HUES48 (cell line): ENCODE results near the gene RNF19B.

ENCODE experiments used
- H3K27ac ChIP-seq: one replicate; pipeline ENCODE4 v1.7.0; 2013; ENCODE audit warnings: low read depth, low read length, inconsistent platforms
- H3K27me3 ChIP-seq: 2 replicates; pipeline ENCODE4 v1.6.1; 2013; ENCODE audit warnings: mild to moderate bottlenecking, low read length; ENCODE audit not compliant: control insufficient read depth, insufficient read depth
- H3K36me3 ChIP-seq: 2 replicates; pipeline ENCODE4 v1.6.1; 2013; ENCODE audit warnings: low read length; ENCODE audit not compliant: control insufficient read depth, insufficient read depth
- H3K4me1 ChIP-seq: 2 replicates; pipeline ENCODE4 v1.6.1; 2013; ENCODE audit warnings: mild to moderate bottlenecking, low read length; ENCODE audit not compliant: control insufficient read depth, insufficient read depth
- H3K4me3 ChIP-seq: 2 replicates; pipeline ENCODE4 v1.5.1; 2013; ENCODE audit warnings: mild to moderate bottlenecking, low read depth, low read length
- H3K9ac ChIP-seq: 2 replicates; pipeline ENCODE4 v1.6.1; 2013; ENCODE audit warnings: mild to moderate bottlenecking, low read depth, low read length, moderate library complexity
- H3K9me3 ChIP-seq: 2 replicates; pipeline ENCODE4 v1.6.1; 2013; ENCODE audit warnings: low read length; ENCODE audit not compliant: control insufficient read depth, insufficient read depth

The RNF19B gene

DNA sequence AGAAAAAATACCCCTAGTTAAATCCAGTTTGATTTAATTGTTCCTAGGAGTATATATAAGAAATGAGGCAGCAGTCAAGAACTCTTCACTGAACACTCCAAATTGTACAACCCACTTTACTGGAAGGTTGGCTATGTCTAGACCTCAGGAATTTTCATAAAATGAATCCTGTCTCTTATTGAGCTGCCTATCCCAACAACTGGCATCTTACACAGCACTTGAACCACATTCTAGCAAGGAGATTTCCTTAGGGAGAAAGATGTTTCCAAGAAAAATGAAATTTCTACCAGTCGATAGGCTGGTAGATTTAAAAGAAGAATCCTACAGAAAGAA, 16.3 kb downstream of the RNF19B start:
- Histone ChIP-seq H3K9ac (no peak overlapping the region), H3K4me3 (no peak overlapping the region), H3K36me3 (peaks cover 44% of the 10 kb centered on the region), H3K27ac (no peak overlapping the region), H3K4me1 (no peaks in the 10 kb centered on the region), H3K27me3 (no peaks in the 10 kb centered on the region), H3K9me3 (no peaks in the 10 kb centered on the region)

DNA sequence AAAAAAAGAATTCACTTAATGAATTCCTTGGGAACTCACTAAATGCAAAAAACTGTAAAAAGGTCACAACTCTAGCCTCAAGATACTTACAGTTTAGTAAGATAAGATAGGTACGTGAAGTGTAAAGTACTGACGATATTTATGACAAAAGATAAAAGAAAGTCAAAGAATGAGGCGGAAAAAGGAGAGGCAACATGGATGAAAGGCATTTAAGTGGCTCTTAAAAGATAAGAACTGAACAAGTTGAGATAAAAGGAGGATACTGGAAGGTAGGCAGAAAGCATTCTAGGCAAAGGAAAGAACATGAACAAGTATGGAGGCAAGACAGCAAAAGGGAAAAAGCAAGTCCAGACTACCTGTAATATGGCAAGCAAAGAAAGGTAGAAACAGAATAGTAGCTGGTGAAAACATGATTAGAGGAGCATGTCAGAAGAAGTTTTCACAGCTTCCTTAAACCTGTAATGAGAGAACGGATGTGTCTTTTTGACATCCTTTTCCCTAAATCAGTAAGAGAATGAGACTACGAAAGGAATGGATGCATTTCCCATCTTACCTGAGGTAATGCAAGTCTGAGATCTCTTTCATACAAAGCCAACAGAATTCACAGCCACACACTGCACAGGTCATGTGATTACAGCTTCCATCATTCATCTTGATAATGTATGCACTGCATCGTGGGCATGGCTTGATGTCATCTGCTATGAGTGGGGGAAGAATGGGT, 16.8 kb downstream of the RNF19B start:
- Histone ChIP-seq H3K9me3 (no peaks in the 10 kb centered on the region), H3K36me3 (peaks cover 49% of the 10 kb centered on the region), H3K4me1 (no peaks in the 10 kb centered on the region), H3K4me3 (no peak overlapping the region), H3K9ac (no peak overlapping the region), H3K27ac (no peak overlapping the region), H3K27me3 (no peaks in the 10 kb centered on the region)

DNA sequence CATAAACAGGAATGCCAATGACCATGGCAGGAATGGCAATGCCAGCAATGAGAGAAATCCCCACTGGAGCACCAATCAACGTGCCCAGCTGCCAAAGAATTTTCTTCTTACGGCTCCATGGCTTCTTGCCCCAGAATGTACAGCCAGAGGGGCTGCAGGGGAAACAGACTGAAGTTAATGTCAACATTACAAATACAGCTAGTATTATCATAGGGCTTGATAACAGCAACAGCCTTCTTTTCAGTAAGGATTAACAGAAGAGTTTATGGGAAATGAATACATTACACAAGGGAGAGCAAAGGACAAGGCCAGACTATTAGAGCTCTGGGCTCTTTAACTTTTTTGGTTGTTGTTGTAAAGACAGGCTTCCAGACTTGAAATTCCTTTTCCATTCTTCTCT, 18.2 kb downstream of the RNF19B start:
- no peak overlapping the region for H3K9ac ChIP-seq
- no peak overlapping the region for H3K27ac ChIP-seq
- no peaks in the 10 kb centered on the region for H3K27me3 ChIP-seq
- peaks cover 58% of the 10 kb centered on the region for H3K36me3 ChIP-seq
- no peak overlapping the region for H3K4me3 ChIP-seq
- H3K9me3 ChIP-seq = no peaks in the 10 kb centered on the region
- H3K4me1 ChIP-seq = no peaks in the 10 kb centered on the region

DNA sequence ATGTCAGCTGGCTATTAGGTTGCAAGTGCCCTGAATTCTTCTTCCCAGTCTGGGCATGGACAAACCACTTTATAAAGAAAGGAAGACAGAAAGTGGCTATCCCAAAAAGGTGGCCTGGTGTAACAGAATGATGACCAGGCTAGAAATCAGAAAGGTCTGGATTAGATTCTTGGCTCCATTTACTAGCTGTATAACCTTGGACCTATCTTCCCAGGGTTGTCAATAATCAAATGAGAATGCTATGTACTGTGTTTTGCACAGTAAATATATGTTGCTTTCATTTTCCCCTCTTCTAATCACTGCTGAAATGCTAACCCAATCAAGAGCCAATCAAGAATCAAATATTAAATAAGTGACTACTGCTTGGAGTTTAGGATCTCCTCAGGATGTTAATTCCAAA, 20.4 kb downstream of the RNF19B start:
- no peak overlapping the region for H3K27ac ChIP-seq
- no peaks in the 10 kb centered on the region for H3K4me1 ChIP-seq
- no peaks in the 10 kb centered on the region for H3K9me3 ChIP-seq
- no peak overlapping the region for H3K4me3 ChIP-seq
- H3K36me3 ChIP-seq = peaks cover 71% of the 10 kb centered on the region
- no peaks in the 10 kb centered on the region for H3K27me3 ChIP-seq
- no peak overlapping the region for H3K9ac ChIP-seq

DNA sequence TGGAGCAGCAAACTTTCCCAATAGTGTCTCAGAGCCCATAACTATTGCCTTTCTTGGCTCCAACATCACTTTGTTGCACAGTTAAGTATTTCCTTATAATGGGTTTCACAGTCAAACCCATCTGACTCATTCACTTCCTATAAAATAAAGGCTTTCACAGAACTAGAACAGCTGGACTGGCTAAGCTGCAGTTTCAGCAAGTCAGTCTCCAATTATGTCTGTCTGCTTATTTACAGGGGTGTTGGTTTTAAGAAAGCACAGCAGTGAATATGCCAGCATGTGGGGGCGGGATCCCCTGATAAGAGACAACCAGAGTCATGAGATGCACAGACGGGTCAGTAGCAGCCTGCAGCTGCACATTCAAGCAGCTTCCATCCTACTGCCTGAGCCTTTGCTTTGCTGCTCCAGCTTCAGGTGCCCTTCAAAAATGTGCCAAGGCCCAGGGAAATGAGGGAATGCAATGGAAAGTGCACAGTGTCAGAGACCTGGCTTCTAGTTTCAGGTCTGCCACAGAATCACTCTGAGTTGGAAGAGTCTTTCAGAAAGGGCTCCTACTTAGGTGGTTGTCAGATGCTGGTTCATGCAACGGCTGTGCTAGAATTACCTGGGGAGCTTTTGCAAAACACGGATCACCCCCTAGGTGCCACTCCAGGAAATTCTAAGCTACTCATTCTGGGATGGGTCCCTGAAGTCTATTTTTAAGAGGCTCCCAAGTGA, 24.8 kb downstream of the RNF19B start:
- H3K27ac ChIP-seq = no peak overlapping the region
- no peak overlapping the region for H3K4me3 ChIP-seq
- no peaks in the 10 kb centered on the region for H3K9me3 ChIP-seq
- H3K9ac ChIP-seq = no peak overlapping the region
- H3K4me1 ChIP-seq = no peaks in the 10 kb centered on the region
- H3K27me3 ChIP-seq = no peaks in the 10 kb centered on the region
- H3K36me3 ChIP-seq = peaks cover 74% of the 10 kb centered on the region

DNA sequence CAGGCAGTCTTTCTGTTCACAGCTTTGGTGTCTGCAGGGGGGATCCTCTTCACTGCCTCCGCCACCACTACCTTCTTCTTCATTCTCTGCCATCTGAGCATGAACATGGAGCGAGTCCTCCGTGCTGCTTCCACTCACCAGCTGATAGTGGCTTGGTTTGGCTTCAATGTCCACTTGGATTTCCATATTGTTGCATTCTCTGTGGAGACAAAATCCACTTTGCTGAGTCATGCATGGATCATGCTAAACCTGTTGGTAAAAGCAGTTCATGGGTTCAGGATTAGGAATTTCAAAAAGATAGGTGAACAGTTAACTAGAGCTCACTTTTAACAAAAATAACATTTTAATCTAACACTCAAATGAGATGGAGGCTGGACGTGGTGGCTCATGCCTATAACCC, 27.5 kb downstream of the RNF19B start:
- Histone ChIP-seq H3K36me3 (peaks cover 53% of the 10 kb centered on the region), H3K27me3 (no peaks in the 10 kb centered on the region), H3K4me1 (peaks cover 6% of the 10 kb centered on the region; the same call in 1 of the 2 replicates), H3K9me3 (no peaks in the 10 kb centered on the region), H3K4me3 (no peak overlapping the region), H3K9ac (no peak overlapping the region), H3K27ac (no peak overlapping the region)

DNA sequence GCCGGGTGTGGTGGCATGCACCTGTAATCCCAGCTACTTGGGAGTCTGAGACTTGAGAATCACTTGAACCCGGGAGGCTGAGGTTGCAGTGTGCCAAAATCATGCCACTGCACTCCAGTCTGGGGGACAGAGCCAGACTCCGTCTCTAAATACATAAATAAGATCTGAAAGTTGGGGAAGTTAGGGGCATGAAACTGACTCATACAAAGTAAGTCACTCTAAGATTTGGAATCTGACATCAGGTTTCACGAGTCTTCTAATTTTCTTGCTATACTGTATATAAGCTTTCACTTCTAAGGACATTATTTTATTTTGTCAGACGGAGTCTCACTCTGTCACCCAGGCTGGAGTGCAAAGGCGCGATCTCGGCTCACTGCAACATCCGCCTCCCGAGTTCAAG, 30.1 kb downstream of the RNF19B start:
- Histone ChIP-seq H3K27ac (no peak overlapping the region), H3K4me3 (no peak overlapping the region), H3K4me1 (peaks cover 6% of the 10 kb centered on the region; the same call in 1 of the 2 replicates), H3K27me3 (0 out of 2 replicates have a peak, but pooled peaks cover 3% of the 10 kb centered on the region), H3K9me3 (no peaks in the 10 kb centered on the region), H3K36me3 (peaks cover 35% of the 10 kb centered on the region), H3K9ac (no peak overlapping the region)

DNA sequence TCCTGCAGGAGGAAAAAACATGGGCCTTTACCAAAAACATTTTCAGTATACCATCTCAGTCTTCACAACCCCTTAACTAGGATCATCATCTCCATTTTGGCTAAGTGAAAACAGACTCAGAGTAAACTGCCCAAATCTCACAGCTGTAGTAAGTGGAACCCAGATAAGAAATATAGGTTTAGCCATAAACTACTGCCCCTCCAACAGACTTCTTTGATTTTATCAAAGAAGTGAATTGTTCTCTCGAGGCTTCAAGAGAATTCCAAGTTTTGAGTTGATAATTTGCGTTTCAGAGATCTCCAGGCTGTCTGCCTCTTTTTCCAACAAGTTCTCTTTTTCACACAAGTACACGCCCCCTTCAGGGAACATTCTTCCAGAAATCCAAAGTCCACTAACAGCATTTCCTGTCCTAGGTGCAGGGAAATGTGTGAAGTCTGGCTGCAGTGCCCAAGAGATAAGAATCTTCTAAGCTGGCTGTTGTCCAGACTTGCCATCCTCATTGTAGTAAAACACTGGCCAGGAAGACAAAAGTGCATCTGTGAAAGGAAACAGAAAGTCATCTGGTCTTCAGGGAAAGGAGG, 30.8 kb downstream of the RNF19B start:
- Histone ChIP-seq H3K27ac (peak overlapping the region; percentile 18), H3K9me3 (no peaks in the 10 kb centered on the region), H3K36me3 (peaks cover 31% of the 10 kb centered on the region), H3K4me1 (peaks cover 6% of the 10 kb centered on the region; the same call in 1 of the 2 replicates), H3K4me3 (no peak overlapping the region), H3K27me3 (peaks cover 6% of the 10 kb centered on the region), H3K9ac (no peak overlapping the region)

DNA sequence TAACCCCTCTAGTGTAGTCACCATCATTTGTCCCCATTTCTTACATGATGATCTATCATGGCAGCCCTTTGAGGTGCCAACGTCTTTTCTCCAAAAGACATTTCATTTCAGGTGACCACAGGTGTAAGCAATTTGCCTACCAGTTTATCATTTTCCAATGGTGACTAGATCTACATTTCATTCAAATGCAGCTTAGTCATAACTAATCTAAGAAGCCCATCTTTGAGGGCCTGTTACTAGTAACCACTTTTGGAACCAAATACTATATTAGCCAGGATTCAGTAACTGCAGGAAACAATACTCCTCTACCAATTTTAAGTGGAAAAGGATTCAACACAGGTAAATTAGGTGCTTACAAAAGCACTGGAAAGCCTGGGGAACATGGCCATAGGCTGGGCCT, 32.8 kb downstream of the RNF19B start:
- H3K4me3 ChIP-seq = no peak overlapping the region
- H3K4me1 ChIP-seq = peaks cover 9% of the 10 kb centered on the region
- H3K9me3 ChIP-seq = no peaks in the 10 kb centered on the region
- H3K9ac ChIP-seq = no peak overlapping the region
- H3K27ac ChIP-seq = no peak overlapping the region
- peaks cover 26% of the 10 kb centered on the region for H3K27me3 ChIP-seq
- peaks cover 12% of the 10 kb centered on the region for H3K36me3 ChIP-seq

DNA sequence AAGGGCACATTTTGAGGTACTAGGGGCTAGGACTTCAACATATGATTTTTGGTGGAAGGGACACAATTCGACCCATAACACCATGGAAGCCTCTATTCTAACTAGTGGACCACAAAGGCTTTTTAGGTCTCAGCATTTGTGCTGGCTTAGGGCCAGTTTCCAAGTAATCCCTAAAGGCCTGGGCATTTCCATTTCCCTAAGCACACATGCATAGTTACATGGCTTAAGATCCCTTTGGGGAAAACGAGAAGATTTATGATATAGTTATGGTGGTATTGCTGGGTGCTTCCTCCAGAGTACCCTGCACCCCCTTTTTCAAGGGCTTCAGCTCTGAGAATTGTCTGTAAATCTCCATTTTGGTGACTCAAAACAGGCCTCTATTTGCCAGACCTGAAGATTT, 35.2 kb downstream of the RNF19B start:
- H3K4me3 ChIP-seq = no peak overlapping the region
- no peak overlapping the region for H3K27ac ChIP-seq
- H3K9me3 ChIP-seq = no peaks in the 10 kb centered on the region
- no peak overlapping the region for H3K9ac ChIP-seq
- peaks cover 50% of the 10 kb centered on the region for H3K27me3 ChIP-seq
- peaks cover 19% of the 10 kb centered on the region for H3K4me1 ChIP-seq
- H3K36me3 ChIP-seq = no peaks in the 10 kb centered on the region

DNA sequence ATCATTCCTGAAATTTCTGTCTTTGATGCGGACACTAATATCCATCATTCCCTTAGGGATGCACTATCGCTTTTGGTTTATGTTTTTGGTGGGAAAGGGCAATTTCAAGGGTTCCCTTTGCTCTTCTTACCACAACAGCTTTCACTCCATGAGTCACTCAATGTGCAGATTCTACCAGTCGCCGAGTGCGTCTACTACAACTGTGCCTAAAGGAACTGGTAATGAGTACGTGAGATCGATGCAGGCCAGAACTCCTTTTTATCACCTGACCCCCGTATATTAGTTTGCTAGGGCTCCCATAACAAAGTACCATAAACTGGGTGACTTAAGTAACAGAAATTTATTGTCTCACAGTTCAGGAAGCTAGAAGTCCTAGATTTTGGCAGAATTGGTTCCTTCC, 35.9 kb downstream of the RNF19B start:
- no peaks in the 10 kb centered on the region for H3K9me3 ChIP-seq
- peaks cover 16% of the 10 kb centered on the region for H3K4me1 ChIP-seq
- no peak overlapping the region for H3K9ac ChIP-seq
- no peak overlapping the region for H3K4me3 ChIP-seq
- H3K27me3 ChIP-seq = peaks cover 57% of the 10 kb centered on the region
- no peaks in the 10 kb centered on the region for H3K36me3 ChIP-seq
- H3K27ac ChIP-seq = no peak overlapping the region
